Activated CD4-positive, alpha-beta T cell treated with anti-CD3 and anti-CD28 coated beads, Interleukin-2, amount 10 ng/mL, durations not matched to agents 24 days and 14 days (primary cell): ENCODE measurements around the gene BTNL8. TPM values are rescaled to one million over a fixed set of nuclear protein-coding genes. Genes with fewer than 3 reads are reported as not detected.

Experiments
- DNase-seq: peaks from one replicate; pipeline ENCODE4 v3.0.0; 2022
- H3K27ac Mint-ChIP-seq: one replicate; pipeline ENCODE4 v1.8.0; 2022; ENCODE audit warnings: mild to moderate bottlenecking, mixed read lengths
- H3K27me3 Mint-ChIP-seq: one replicate; pipeline ENCODE4 v1.8.0; 2022; ENCODE audit warnings: mixed read lengths
- H3K36me3 Mint-ChIP-seq: one replicate; pipeline ENCODE4 v1.8.0; 2022; ENCODE audit warnings: low read depth, mild to moderate bottlenecking, mixed read lengths
- H3K4me1 Mint-ChIP-seq: one replicate; pipeline ENCODE4 v1.8.0; 2021; ENCODE audit warnings: mixed read lengths
- H3K4me3 Mint-ChIP-seq: one replicate; pipeline ENCODE4 v1.8.0; 2022; ENCODE audit warnings: mild to moderate bottlenecking, moderate library complexity, mixed read lengths
- H3K9me3 Mint-ChIP-seq: one replicate; pipeline ENCODE4 v1.8.0; 2021; ENCODE audit warnings: mixed read lengths
- intact Hi-C: fragments of 100-400 bp; cut with micrococcal nuclease; formaldehyde crosslinking; loops from one replicate; pipeline ENCODE4 v1.15.1; 2023
- total RNA-seq: library from RNA; stranded (reverse); gene quantifications from 2 replicates; pipeline ENCODE4 v1.2.3, GENCODE V29; 2022

The BTNL8 gene, protein sequence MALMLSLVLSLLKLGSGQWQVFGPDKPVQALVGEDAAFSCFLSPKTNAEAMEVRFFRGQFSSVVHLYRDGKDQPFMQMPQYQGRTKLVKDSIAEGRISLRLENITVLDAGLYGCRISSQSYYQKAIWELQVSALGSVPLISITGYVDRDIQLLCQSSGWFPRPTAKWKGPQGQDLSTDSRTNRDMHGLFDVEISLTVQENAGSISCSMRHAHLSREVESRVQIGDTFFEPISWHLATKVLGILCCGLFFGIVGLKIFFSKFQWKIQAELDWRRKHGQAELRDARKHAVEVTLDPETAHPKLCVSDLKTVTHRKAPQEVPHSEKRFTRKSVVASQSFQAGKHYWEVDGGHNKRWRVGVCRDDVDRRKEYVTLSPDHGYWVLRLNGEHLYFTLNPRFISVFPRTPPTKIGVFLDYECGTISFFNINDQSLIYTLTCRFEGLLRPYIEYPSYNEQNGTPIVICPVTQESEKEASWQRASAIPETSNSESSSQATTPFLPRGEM
- total RNA-seq, result 0.21 TPM in 1 of 2 replicates, not detected in the other

- Mint-ChIP-seq H3K4me1 (no peaks in the 10 kb centered on the region), H3K4me3 (no peak within 1 kb of the TSS), H3K27me3 (no peaks in the 10 kb centered on the region), H3K9me3 (peaks cover 5% of the 10 kb centered on the region), H3K27ac (no peak within 1 kb of the TSS), H3K36me3 (no peaks in the 10 kb centered on the region)
- intact Hi-C loops, result no loop called here
- no peak for DNase-seq
Measured at GRCh38 chr5:180898621-180899246, at the start of gene BTNL8. Gene BTNL8, plus strand, starts transcription at chr5:180899159. Its CDS starts 152 bp downstream, at chr5:180899311.

GRCh38 chr5:180849827-180850226, 49.1 kb upstream of the BTNL8 start:
- Mint-ChIP-seq H3K4me3 (no peak overlapping the region), H3K9me3 (peaks cover 55% of the 10 kb centered on the region), H3K27me3 (no peaks in the 10 kb centered on the region), H3K27ac (no peak overlapping the region), H3K4me1 (no peaks in the 10 kb centered on the region), H3K36me3 (peaks cover 95% of the 10 kb centered on the region)
- intact Hi-C loops, result no loop called here
- DNase-seq, result no peak

GRCh38 chr5:180850434-180851078, 48.4 kb upstream of the BTNL8 start:
- no peak overlapping the region for H3K27ac Mint-ChIP-seq
- no peaks in the 10 kb centered on the region for H3K27me3 Mint-ChIP-seq
- no peak overlapping the region for H3K4me3 Mint-ChIP-seq
- no peak for DNase-seq
- H3K36me3 Mint-ChIP-seq, result peaks cover 98% of the 10 kb centered on the region
- H3K4me1 Mint-ChIP-seq, result no peaks in the 10 kb centered on the region
- peaks cover 55% of the 10 kb centered on the region for H3K9me3 Mint-ChIP-seq
- intact Hi-C loops, result no loop called here

DNA sequence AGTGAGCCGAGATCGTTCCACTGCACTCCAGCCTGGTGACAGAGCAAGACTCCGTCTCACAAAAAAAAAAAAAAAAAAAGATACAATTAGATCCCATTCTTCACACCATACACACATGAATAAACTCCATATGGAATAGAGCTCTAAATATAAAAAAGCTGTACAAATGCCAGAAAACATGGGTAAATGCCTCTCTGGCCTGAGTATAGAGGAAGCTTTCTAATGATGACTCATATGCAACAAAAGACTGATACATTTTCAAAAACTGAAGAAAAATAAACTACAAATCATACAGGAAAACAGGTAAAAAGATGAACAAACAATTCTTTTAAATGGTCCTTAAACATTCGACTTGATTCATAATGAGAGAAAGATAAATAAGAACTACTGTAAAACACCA, 46.5 kb upstream of the BTNL8 start:
- Mint-ChIP-seq H3K4me3 (no peak overlapping the region), H3K4me1 (no peaks in the 10 kb centered on the region), H3K27ac (no peak overlapping the region), H3K9me3 (peaks cover 50% of the 10 kb centered on the region), H3K27me3 (no peaks in the 10 kb centered on the region), H3K36me3 (peaks cover 93% of the 10 kb centered on the region)
- intact Hi-C loops, result no loop called here
- no peak for DNase-seq

GRCh38 chr5:180853121-180853847, 45.7 kb upstream of the BTNL8 start:
- peaks cover 43% of the 10 kb centered on the region for H3K9me3 Mint-ChIP-seq
- no peak for DNase-seq
- H3K27ac Mint-ChIP-seq, result no peak overlapping the region

GRCh38 chr5:180853848-180854176, 45.1 kb upstream of the BTNL8 start:
- intact Hi-C loops, result no loop called here
- Mint-ChIP-seq H3K36me3 (peaks cover 86% of the 10 kb centered on the region), H3K4me1 (peaks cover 3% of the 10 kb centered on the region), H3K27me3 (no peaks in the 10 kb centered on the region), H3K27ac (no peak overlapping the region), H3K4me3 (no peak overlapping the region), H3K9me3 (peaks cover 40% of the 10 kb centered on the region)
- DNase-seq, result no peak

More at GRCh38 chr5:180853121-180853847, 45.7 kb upstream of the BTNL8 start:
- Mint-ChIP-seq H3K27me3 (no peaks in the 10 kb centered on the region), H3K36me3 (peaks cover 86% of the 10 kb centered on the region), H3K4me1 (no peaks in the 10 kb centered on the region), H3K4me3 (no peak overlapping the region)
- intact Hi-C loops, result no loop called here

DNA sequence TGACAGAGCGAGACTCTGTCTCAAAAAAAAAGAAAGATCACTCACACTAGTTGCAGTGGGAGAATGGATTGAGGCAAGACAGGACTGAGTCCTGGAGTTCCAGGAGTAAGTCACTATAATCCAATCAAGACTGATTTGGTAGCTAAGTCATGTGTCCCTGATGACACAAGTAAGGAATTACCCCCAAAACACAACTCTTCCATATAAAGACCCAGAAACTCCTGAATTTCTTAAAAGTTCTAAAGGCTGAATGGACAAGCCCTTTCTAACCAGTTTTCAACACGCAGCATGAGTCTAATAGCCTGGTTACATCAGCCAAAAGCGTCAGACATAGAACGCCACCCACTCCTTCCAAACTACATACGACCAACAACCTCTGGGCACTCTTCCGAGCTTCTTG, 40.4 kb upstream of the BTNL8 start:
- peaks cover 15% of the 10 kb centered on the region for H3K4me1 Mint-ChIP-seq
- peaks cover 15% of the 10 kb centered on the region for H3K9me3 Mint-ChIP-seq
- DNase-seq, result no peak
- peaks cover 45% of the 10 kb centered on the region for H3K36me3 Mint-ChIP-seq
- H3K27ac Mint-ChIP-seq, result no peak overlapping the region
- H3K4me3 Mint-ChIP-seq, result no peak overlapping the region
- intact Hi-C loops, result no loop called here
- peaks cover 4% of the 10 kb centered on the region for H3K27me3 Mint-ChIP-seq

DNA sequence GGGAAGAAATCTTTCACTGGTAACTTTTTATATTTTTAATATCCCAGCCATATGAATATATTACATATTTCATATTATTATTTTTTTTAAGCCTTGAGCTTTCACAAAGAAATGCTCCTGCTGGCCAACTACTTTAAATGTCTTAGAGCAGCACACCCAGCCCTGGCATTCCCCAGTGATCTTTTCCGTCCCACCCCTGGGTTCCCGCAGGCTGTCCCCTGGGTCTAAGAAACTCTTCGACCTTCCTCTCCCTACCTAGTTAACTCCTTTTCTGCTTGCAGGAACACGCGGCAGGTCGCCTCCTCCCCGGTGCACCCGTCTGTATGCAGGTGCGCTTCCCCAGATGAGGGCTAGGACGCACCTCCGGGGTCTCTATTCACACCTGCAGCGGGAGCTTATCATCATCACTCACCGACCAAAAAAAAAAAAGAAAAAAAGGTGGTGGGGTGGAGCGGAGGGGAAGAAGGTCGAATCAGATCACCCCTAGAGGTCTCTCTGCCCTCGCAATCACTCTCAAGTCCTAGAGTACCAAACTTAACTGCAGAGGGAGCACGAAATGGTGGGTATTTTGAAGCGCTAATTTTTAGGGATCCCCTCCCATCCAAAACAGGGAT, 38.6 kb upstream of the BTNL8 start:
- Mint-ChIP-seq H3K4me3 (peak overlapping the region; percentile 91), H3K27ac (peak overlapping the region; percentile 94), H3K9me3 (peaks cover 5% of the 10 kb centered on the region), H3K36me3 (peaks cover 29% of the 10 kb centered on the region), H3K27me3 (peaks cover 4% of the 10 kb centered on the region), H3K4me1 (peaks cover 15% of the 10 kb centered on the region)
- no peak for DNase-seq
- intact Hi-C loops, result loop anchor here (1.0 to 10.0 kb wide), 3 partner anchors 46 to 404 kb away; partner anchors contain the start of gene TRIM52

DNA sequence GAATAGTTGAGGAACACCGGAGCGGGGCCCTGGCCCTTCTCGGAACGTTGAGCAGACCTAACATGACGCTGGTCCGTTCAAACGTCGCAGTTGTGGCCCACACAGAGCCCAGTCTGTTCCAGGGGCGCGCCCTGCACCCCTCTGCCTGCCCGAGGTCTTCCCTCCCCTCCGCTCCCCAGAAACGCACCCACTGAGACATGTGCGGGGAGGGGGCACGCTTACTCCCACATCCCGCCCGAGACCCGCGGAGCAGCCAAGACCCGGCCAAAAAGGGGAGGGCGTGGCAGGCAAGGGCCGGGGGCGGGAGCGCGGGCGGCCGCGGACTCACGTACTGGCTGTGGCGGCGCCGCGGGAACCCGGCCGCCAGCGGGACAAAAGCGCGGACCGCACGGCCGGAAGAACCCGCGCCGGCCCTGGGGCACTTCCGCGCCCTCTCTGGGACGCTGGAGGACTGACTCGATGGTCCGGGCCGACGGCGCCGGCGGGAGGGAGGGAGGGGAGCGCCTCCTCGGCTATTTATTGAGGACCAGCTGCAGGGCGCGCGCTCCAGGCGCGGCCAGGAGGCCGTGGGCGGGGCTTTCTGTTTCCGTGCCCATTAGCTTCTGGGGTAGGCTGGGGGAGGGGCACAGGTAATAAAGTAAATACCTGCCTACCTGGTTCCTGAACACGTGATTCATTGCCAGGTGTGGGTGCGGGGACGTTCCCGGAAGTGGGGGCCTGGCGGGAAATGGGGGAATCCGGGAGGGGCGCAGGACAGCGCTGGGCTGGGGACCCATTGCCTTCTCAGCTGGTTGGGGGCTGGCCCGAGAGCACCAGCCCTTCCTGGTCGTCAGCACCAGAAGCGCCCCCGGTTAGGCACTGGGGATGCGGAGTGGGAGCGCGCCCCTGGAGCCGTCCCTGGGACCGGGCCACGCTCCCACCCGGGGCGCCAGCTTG, 37.8 kb upstream of the BTNL8 start, which contains the start of gene ZFP62:
ZFP62 (minus strand) TSS at position 390 of the 936 bp plus-strand sequence; CDS start at position 333, 57 bp downstream.
- H3K27ac Mint-ChIP-seq, result peak within 1 kb of the TSS; percentile 94
- H3K36me3 Mint-ChIP-seq, result peaks cover 21% of the 10 kb centered on the region
- intact Hi-C loops, result loop anchor here (1.0 to 10.0 kb wide), 5 partner anchors 29 to 404 kb away; partner anchors contain the start of gene TRIM52
- H3K27me3 Mint-ChIP-seq, result peaks cover 6% of the 10 kb centered on the region
- H3K4me3 Mint-ChIP-seq, result peak within 1 kb of the TSS; percentile 91
- peaks cover 15% of the 10 kb centered on the region for H3K4me1 Mint-ChIP-seq
- peak; percentile 96 for DNase-seq
- no peaks in the 10 kb centered on the region for H3K9me3 Mint-ChIP-seq

DNA sequence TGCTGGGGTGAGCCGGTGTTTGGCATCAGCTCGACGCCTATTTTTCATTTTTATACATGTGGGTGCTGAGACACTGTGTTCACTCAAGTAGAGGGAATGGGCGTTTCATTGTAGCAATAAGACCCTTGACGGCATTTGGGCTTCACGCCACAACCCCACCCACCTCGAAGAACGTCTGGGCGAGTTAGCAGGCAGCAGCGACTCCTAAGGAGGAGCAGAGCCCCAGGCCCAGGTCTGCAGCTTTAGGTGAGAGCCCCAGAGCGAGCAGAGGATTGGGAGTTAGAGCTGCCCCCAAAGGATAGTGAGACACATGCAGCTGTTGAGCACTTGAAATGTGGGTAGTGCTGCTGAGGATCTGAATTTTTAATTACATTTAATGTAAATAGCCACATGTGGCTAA, 36.3 kb upstream of the BTNL8 start:
- intact Hi-C loops, result loop anchor here (10.0 kb wide), 1 partner anchor 402 kb away; the partner anchor contains the start of gene TRIM52
- DNase-seq, result no peak
- Mint-ChIP-seq H3K27me3 (peaks cover 10% of the 10 kb centered on the region), H3K4me1 (peaks cover 15% of the 10 kb centered on the region), H3K36me3 (peaks cover 13% of the 10 kb centered on the region), H3K4me3 (no peak overlapping the region), H3K9me3 (no peaks in the 10 kb centered on the region), H3K27ac (no peak overlapping the region)

DNA sequence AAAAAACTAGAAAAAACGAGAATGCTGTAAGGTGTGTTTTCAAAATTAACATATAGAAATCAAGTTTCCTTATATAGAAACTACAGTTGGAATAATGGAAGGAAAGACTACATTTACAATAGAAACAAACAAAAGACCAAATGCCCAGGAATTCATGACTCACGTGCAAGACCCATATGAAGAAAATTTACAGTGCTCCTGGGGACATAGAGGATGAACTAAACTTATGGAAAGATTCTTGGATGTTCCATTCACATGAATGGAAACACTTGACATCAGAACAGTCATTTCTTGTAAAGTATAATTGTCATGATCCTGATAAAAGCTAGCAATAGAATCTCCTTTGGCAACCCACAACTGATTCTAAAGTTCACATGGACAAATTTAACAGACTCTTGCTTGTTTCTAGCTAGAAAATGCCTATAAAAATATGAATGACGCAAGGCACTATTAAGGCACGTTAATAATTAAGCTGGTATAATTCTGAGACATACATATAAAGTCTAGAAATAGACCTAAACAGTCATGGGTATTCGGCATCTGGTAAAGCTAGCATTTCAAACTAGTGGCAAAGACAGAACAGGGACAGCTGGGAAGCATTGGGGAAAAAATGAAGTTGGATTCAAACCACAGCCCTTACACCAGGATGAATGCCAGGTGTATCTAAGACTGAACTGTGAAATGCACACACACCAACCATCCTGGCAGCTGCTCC, 32.8 kb upstream of the BTNL8 start:
- Mint-ChIP-seq H3K27ac (no peak overlapping the region), H3K36me3 (no peaks in the 10 kb centered on the region), H3K27me3 (peaks cover 14% of the 10 kb centered on the region), H3K9me3 (no peaks in the 10 kb centered on the region), H3K4me3 (no peak overlapping the region), H3K4me1 (peaks cover 2% of the 10 kb centered on the region)
- DNase-seq, result no peak
- intact Hi-C loops, result loop anchor here (10.0 kb wide), 1 partner anchor 399 kb away; the partner anchor contains the start of gene TRIM52
